ENCODE results near the gene TXNDC8.

DNA sequence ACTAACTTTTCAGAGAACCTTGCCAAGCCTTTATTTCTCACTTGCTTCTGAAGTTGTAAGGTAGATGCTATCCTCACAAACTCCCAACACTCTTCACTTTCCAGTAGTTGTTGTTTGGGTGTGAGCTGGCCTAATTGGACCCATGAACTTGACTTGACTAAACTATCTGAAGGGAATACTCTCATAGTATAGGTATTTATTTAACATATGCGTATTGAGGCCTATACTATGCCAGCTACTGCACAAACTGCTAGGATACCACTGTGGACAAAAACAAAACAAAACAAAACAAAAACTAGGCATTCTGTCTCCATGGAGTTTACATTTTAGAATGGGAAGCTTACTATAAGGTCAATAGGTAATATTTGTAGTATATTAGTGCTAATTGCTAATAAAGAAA lies 1.3 kb downstream of the TXNDC8 start:
- TF ChIP-seq CTCF (IDR thresholded peaks at IDR 0.05), result no peak
- TF ChIP-seq POLR2A (IDR thresholded peaks at IDR 0.05), result no peak
- TF ChIP-seq POLR2AphosphoS5 (IDR thresholded peaks at IDR 0.05), result no peak
- TF ChIP-seq EP300 (IDR thresholded peaks at IDR 0.05), result no peak

Data from sigmoid colon (tissue), 4 donors.